Measurements from ENCODE around the gene SFSWAP.

Gene SFSWAP

DNA sequence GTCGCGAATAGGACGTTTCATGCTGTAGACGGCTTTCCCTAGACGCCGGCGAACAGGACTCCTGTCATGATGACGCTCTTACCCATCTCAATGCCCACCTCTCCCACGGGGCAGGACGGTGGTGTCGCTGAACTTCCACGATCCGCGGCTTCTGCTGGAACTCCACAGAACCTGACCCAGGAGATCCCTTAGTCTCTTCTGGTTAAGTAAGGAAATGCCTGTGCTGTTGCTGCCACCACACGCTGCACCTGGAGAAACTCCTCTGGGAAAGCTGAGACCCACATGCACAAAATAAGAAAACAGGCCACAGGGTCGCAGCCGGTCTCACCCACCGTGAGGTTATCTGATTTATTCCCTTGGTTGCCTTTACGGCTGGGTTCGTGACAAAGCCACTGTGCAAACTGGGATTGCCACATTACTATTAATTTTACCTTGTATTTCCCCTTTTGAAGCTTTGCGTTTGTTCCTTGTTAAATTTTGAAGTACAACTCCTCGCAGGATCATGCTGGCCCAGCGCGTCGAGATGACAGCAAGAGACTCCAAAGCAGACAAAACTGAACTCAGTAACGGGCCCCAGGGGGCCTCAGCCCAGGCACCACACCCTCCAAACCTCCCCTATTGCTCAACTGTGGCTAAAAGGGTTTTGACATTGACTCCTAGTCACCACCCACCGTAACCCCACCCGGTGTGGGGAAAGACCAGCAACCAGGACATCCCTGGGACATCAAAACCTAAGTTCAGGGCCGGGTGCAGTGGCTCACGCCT is 108.1 kb downstream of the SFSWAP start:
- DNase-seq = no peak

DNA sequence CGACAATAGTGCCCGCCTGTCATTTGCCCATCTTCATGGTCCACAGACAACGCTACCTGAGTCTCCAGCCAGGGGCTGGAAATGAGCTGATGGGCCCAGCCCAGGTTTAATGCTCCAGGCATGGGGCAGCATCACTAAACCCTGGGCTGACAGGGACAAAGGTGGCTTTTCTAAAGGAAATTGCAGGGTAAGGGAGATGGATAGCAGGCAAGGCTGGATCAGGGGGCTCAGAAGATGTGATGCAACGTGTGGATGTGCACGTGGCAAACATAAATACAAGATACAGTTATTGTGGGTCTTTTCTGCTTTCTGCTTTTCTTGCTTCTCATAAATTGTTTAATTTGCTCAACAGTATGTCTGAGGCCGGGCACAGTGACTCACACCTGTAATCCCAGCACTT is 113.6 kb downstream of the SFSWAP start:
- DNase-seq = no peak

DNA sequence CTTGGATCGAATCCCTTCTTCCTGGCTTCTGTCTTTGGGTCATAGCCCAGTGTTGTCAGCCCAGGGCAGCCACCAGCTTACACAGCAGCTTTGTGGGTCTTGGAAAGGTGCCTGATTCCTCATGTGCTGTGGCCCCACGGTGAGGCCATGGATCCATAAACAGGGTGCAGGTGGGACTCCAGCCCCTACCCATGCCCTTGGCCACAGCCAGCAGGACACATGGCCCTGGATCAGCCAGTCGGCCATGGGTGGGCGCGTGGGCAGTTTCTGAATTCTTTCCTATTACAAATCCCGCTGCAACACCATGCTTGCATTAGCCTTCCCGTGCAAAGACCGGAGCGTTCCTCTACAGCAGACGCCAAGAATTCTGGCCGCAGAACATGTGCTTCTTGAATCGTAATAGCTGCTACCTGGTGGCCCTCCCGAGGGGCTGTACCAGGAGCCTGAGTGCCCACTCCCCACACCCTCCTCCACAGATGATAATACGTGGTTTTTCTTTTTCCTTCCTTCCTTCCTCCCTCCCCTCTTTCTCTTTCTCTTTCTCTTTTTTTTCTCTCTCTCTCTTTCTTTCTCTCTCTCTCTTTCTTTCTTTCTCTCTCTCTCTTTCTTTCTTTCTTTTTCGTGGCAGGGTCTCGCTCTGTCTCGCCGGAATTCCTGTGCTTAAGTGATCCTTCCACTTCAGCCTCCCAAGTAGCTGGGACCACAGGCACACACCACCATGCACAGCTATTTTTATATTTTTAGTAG is 114.4 kb downstream of the SFSWAP start:
- no peak for DNase-seq

DNA sequence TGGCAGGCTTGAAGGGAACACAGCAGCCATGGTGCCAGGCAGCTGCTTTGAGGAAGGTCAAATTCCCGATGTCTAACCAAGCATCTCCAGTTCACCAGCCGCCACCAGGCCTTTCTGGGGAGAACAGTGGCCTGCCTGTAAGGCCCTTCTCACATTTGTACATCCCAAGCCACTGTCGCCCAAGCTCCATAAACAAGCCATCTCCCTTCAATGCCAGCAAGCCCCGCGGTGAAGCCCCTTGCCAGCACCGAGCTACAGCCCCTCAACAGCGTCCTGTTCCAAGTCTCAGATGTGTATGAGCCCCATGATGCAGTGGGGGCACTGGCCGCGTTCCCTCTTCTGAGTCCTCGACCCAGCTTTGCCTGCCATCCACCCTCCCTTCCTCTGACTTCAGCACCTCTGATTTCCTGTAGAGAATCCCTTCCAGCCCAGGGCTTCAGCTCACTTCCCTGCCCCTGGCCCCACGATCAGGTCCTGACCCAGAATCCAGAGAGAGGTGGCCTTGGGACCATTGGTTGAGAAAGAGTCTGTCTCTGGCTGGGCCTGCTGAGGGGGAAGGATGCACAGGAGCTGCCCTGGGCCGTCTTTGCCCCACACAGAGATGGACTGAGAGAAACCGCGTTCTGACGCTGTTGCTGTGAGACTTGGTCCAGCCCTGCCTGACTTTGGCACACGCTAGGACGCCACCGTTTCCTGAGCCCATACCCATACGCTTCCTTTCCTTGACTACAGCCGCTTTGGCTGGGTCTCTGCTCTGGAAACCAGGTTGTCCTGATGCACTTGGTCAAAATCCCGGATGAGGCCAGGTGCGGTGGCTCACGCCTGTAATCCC is 115.4 kb downstream of the SFSWAP start:
- peak; percentile 59 for DNase-seq

DNA sequence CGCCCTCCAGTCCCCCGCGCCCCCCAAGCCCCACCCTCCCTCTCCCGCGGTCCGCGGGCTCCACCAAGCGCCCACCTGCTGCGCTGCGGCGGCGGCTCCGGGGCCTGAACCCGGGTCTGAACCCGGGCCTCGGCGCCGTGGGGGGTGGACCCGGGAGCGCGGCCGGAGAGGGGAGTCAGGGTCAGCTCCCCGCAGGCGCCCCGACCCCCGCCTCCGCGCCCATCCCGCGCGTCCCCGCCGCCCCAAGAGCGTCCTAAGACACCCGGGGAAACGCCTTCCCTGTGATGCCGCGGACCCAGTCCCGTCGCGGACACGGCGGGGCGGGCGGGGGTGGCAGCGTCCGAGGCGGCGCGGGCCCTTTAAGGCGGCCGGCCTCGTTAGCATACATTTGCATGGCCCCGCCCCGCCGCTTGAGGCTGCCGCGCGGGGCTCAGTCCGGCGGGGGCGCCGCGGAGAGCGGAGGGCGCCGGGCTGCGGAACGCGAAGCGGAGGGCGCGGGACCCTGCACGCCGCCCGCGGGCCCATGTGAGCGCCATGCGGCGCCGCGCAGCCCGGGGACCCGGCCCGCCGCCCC is 117.2 kb downstream of the SFSWAP start, which contains the start of gene MMP17:
Gene MMP17, plus strand, starts transcription at position 433 of the 574 bp plus-strand sequence. Its CDS starts 102 bp downstream, at position 535.
- DNase-seq = peak; percentile 73

DNA sequence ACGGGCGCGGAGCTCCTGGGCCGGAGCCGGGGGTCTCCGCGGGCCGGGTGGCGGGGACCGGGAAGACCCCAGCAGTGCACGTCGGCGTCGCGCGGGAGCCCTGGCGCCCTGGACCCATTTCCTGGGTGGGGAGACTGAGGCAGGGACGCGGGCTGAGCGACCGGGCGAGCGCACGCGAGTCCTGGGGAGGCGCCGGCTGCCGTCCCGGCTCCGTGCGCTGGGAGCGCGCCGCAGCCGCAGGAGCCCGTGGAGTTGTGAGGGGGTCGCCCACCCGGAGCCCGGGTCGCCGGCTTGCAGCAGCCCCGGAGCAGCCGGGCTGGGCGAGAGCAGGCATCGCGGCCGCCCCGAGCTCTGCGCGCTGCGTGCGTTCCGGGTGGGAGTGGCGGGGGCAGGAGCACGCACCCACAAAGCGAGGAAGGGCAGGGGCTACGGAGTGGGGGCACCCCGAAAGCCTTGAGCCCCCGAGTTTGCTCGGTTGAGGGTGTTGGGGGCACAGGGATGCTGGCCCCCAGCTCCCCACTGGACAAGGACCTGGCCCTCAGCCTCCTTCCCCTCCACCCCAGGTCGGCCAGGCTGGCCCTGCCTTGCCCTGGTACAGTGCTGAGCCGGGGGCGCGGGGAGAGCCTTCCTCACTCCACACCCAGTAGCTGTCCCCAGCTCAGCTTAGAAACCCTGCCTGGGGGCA is 117.9 kb downstream of the SFSWAP start:
- DNase-seq = peak; percentile 63

DNA sequence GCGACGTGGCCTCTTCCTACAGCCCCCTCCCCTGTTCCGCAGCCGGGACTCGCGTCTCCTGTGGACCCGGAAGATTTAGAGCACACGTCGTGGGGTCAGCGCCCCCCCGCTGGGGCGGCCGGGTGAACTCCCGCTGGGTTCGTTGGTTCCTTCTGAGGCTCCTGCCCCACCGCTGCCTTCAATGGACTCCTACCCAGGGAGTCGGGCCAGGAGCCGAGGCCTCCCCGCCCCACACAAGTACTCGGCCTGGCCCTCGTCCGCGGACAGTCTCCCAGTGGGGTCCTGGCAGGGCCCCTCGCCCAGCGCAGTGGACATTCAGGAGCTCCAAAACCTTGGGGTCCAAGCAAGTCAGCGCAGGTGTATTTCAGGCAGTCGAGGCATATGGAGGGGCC is 118.5 kb downstream of the SFSWAP start:
- no peak for DNase-seq

DNA sequence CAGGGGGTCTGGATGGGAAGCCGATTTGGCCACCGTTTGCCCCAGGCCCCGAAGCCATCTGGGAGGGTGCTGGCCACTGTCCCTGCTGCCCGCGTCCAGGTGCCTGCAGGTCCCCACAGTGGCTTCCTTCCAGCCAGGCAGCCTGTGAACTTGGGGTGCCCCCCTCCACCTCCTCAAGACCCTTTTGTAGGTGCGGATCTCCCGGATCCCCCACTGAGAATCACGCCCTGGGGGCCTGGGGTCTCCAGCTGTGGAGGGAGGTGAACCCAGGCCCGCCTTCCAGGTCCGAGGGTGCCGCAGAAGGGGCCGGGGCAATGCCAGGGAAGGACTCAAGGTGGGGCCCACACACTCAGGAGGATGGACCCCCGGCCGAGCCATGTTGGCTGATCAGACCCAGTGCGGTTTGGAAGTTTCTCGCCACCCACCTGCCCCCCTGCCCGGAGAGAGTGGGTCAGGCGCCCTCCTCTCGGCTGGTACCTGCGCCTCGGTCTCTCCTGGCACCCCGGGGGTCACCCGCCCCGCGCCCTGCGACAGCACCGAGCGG is 119.0 kb downstream of the SFSWAP start:
- peak; percentile 61 for DNase-seq

DNA sequence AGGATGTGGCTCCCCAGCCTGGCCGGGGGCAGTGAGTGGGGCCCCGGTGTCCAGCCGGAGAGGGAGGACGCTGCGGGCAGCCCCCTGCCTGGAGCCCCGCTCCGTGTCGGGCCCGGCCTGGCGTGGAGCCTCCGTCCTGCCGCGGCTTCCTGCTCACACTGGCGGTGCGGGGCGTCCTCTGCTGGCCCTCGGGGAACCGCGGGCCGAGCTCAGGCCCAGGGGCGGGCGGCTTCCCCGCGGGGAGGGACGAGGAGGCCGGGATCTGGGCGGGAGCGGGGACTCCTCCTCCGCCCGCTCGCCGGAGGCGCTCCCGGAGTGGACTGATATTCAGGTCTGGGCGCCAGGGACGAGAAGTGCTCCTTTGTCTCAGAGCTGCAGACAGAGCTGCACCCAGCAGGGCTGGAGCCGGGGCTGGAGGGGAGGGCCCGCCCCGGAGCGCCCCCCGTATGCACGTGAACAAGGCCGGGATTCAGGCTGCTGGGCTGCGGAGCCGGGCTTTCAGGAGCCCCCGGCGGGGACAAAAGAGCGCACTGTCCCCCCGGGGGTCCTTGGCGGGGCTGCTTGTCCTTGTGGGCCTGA is 119.5 kb downstream of the SFSWAP start:
- peak; percentile 65 for DNase-seq

DNA sequence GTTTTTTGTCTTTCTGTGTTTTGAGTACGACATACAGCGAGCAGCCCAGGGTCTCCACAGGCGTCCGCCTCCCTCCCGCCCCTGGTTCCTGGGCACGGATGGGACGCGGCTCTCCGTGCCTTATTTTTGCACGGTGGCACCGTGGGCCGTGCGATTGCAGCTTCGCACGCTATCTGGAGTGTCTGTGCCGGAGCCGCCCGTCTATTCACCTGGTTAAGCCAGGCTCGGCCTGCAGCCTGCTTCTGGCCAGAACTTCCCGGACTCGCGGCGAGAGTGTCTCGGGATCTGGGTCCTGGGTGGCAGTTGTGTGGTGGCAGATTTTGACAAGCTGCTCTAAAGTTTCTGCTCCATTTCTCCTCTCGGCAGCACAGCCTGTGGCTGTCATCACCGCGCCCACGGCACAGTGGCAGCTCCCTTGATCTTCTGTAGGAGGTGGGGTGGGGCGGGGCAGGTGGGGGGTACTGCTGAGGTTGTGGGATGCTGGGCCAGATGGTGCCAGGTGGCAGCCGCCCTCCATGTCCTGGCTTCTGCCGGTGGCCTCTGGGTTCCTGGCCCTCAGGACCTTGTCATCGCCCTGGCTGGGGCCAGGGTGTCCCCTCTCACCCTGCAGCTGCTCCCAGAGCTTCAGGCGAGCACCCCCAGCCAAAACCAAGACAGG is 120.2 kb downstream of the SFSWAP start:
- DNase-seq = peak; percentile 70

DNA sequence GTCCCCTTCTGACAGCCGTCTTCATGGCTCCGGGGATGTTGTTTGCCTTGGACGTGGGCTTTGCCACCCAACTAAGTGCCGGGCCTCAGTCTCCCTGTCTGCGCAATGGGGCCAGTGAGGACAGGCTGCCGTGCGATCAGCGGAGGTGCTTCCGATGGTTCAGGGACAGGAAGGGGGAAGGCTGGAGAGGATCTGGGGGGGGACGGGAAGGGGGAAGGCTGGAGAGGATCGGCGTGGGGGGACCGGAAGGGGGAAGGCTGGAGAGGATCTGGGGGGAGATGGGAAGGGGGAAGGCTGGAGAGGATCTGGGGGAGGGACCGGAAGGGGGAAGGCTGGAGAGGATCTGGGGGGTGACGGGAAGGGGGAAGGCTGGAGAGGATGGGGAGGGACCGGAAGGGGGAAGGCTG is 120.7 kb downstream of the SFSWAP start:
- DNase-seq = no peak

DNA sequence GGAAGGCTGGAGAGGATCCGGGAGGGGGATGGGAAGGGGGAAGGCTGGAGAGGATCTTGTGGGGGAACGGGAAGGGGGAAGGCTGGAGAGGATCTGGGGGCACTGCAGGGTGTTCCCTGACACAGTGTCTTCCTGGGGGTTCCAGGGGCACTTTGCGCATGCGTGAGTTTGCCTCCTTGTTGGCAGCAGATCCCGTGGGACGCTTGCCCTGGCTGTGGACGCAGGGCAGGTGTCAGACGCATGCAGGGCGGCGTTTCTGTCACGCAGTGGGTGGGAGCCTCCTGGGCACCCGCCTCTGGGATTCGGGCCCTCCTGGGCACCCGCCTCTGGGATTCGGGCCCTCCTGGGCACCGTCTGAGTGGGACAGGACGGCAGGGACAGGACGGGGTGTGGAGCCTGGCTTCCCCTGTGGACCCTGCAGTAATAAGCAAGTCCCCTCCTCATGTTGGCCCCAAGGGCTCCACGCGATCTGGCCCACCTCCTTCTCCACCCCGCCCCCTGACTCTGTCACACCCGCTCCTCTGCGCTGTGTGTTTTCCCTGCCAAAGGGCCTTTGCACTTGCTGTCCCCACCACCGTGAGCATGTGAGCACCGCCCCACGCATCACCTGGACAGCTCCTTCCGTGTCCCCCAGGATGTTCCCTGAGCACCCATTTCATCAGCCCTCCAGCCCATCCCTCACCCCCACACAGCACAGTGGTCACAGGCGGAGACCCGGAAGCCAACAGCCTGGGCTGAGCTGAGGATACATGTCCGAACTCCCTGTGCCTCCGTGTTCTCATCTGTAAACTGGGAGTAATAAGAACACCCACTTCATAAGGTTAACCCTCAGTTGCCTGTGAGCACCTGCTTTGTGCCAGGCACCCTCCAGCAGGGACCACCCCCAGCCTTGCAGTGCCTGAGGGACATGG is 121.7 kb downstream of the SFSWAP start:
- DNase-seq = no peak

DNA sequence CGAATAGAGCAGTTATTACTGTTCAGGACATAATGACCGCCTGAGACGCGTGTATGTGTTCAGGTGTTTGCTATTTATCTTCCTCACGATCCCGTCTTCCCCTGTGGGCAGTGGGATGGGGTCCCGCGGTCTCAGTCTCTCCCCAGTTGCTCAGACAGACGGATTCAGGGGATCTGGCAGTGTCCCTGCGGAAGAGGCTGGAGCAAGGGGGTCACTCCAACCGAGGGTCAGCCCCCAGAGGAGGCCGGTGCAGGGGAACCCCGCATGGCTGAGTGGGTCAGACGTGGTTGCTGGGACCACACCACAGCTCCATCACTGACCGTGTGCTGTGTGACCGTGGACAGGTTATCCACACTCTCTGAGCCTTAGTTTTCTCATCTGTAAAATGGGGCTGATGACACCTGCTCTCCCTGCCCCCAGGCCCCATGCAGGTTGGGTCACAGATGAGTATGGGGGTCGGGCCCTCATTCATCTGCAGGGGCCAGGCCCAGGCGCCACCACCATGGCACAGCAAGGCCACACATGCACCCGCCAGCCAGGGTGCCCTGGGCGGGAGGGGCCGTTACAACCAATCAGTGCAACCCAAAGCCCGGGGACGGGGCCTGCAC is 122.5 kb downstream of the SFSWAP start:
- DNase-seq = no peak

DNA sequence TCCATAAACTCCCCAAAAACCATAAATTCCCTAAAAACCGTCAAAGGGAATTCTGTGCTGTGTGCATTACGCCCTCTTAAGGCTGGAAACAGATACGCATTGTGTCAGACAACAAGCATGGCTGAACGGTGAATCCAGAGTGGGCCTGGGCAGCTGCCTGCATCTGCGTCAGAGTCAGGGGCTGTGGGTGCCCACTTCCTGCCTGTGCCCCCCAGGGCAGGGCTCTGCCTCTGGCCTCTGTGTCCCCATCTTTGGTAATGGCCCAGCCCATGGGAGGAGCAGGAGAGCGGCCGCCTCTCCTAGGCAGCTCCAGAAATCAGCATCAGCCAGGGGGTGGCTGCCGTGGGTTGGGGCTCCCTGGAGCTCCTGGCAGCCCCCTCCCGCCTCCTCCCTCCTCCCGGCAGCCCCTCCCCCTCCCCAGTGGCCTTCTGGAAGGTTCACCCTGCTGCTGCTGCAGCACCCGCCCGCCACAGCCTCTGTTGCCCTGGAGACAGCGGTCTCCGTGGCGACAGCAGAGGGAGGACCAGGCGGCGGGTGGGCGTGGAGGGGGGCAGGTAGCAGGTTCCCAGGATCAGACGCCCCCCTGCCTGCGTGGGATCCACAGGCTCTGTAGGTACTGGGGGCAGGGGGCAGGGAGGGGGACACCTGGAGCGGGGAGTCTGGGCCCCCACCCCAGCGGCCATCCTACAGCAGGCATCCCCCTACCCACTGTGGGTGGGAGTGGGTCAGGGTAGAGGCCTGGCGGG is 123.2 kb downstream of the SFSWAP start:
- no peak for DNase-seq

DNA sequence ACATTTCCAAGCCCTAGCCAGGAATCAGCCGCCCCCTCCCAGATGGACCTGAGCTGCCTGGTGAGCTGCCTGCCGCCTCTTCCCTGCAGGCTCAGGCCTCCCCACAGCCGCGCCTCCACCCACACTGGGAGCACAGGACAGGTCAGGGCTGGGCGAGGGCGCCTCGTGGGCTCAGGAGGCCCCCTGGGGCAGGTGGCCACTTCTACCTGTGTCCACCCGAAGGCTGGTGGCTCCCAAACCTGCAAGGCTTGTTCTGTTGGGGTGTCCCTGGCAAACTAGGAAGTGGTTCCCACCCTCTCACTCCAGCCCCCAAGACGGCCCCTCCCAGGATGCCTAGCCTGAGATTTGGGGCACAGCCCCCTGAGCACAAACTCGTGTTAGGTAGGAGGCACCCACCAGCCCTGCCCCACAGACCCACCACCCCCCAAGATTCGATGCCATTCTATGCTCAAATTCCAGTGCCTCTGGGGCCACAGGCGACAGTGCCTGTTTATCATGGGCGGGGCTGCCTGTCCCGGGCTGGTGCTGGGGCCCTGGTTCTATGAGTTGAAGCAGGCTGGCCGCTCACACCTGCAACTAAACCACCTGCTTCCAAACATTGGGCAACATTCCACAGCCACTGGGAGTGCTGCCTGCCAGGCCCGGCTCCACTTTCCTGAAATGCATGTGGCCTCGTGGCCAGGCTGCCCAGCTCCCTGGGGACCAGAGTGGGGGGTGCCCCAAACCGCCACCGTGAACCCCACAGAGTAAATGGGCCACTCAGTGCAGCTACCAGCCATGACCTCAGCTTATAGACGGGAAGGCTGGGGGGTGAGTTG is 124.1 kb downstream of the SFSWAP start:
- DNase-seq = no peak

DNA sequence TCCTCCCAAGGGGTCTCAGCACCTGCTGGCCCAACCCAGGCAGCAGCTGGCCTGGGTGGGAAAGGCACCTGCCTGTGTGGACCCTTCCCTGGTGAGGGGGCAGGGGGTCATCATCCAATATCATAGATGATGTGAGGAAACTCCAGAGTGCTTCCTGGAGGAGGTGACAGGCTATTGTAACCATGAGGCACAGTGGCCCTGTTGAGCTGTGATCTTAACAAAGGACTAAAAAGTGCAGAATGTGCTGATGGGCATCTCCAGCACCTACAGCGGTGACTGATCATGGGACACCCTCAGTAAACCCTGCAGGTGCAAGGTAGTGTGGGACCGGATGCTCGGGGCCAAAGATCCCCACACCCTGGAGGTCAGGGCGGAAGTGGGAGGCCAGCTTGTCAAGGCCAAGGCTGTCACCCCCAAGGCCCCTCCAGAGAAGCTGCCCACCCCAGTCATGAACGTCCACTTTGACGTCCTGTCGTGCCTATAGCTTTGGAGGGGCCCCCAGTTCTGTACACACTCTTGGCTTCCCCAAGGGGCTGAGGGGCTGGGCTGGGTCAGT is 124.8 kb downstream of the SFSWAP start:
- DNase-seq = no peak

DNA sequence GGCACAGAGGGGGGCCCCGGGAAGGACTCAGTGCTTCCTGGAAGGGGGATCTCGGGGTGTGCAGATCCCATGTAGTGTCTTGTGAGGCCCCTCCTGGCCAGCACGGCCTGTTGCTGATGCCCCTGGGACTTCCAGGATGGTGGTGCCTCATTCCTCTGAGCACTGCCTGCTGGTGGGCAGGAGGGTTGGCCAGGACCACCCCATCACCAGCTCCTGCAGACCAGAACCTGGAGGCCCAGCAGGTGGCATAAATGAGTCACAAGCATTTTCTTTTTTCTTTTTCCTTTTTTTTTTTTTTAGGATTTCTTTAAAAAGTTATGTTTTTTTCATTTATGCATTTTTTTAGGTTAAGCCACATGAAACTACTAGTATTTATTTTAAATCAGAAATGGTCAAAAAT is 125.3 kb downstream of the SFSWAP start:
- DNase-seq = no peak

Data from activated effector memory CD4-positive, alpha-beta T cell treated with anti-CD3 and anti-CD28 coated beads, Interleukin-2, amount 50 U/mL, for 16 hours (primary cell).